ENCODE results near the gene MYOD1. TPM values are rescaled to one million over a fixed set of nuclear protein-coding genes. Genes with fewer than 3 reads are reported as not detected.

The MYOD1 gene
- not detected for polyA plus RNA-seq (2013, experiment 1 of 2)
- not detected for polyA plus RNA-seq (2013, experiment 2 of 2)

GRCh38 chr11:17719028-17719937 is at the start of gene MYOD1:
Gene MYOD1 (plus strand): TSS chr11:17719571. CDS start chr11:17719783, 212 bp downstream.
- DNase-seq (ENCODE audit: low spot score) = no peak
- Histone ChIP-seq H3K4ac (ENCODE audit: low read length) (no peak within 1 kb of the TSS), H2BK12ac (ENCODE audit: low read length) (no peak within 1 kb of the TSS), H2BK120ac (ENCODE audit: low read depth, low read length) (peak within 1 kb of the TSS; percentile 19), H3K79me1 (ENCODE audit: low read depth, low read length) (no peaks in the 10 kb centered on the region), H3K23ac (ENCODE audit: low read depth, low read length, poor library complexity) (peak within 1 kb of the TSS; percentile 29), H3K4me3 (ENCODE audit: low read length in 2 of 2) (peak within 1 kb of the TSS in 1 of 2 donors; percentile 68), H3K36me3 (replicated peaks in 1 of 2; ENCODE audit: control insufficient read depth in 2 of 2, insufficient read depth in 2 of 2, low read length in 2 of 2) (no peaks in the 10 kb centered on the region), H4K91ac (ENCODE audit: low read depth, low read length, poor library complexity) (no peak within 1 kb of the TSS), H2BK5ac (ENCODE audit: low read length) (no peak within 1 kb of the TSS), H4K8ac (ENCODE audit: low read depth, low read length) (no peak within 1 kb of the TSS), H3K9me3 (replicated peaks in 1 of 2; ENCODE audit: control insufficient read depth in 2 of 2, insufficient read depth in 1 of 2, low read depth in 1 of 2, low read length in 2 of 2) (peaks cover 0 to 1% of the 10 kb centered on the region in 2 donors), H3K4me2 (ENCODE audit: insufficient read depth, low read length, poor library complexity, severe bottlenecking) (peak within 1 kb of the TSS; percentile 55), H2BK15ac (ENCODE audit: low read length) (no peak within 1 kb of the TSS), H2AK5ac (ENCODE audit: low read depth, low read length) (no peak within 1 kb of the TSS), H3K4me1 (ENCODE audit: control insufficient read depth in 2 of 2, insufficient read depth in 1 of 2, low read depth in 1 of 2, low read length in 2 of 2) (peaks cover 0 to 9% of the 10 kb centered on the region in 2 donors), H3K27me3 (ENCODE audit: control insufficient read depth in 3 of 3, insufficient read depth in 3 of 3, low read depth in 1 of 3, low read length in 3 of 3) (peaks cover 28 to 99% (median 66%) of the 10 kb centered on the region in 3 experiments), H3K9ac (ENCODE audit: low read depth, low read length, poor library complexity) (peak within 1 kb of the TSS; percentile 26), H3K14ac (ENCODE audit: low read length) (peak within 1 kb of the TSS; percentile 65), H3K18ac (ENCODE audit: low read length) (peak within 1 kb of the TSS; percentile 44), H2AFZ (ENCODE audit: low read length) (peak within 1 kb of the TSS; percentile 83), H3K27ac (replicated peaks; ENCODE audit: low read length) (no peak within 1 kb of the TSS)
- no CpG with 5 or more reads among the region's 68 CpGs for WGBS, 2 donors (ENCODE audit: extremely low coverage in 2 of 2, insufficient read length in 2 of 2, insufficient replicate concordance in 1 of 2)

- no peaks in the 10 kb centered on the region for H3K36me3 ChIP-seq (replicated peaks in 1 of 2; ENCODE audit: control insufficient read depth in 2 of 2, insufficient read depth in 2 of 2, low read length in 2 of 2)
- no peak overlapping the region for H2AK5ac ChIP-seq (ENCODE audit: low read depth, low read length)
- no peak overlapping the region for H3K4me3 ChIP-seq (ENCODE audit: low read length in 2 of 2)
- H3K9ac ChIP-seq (ENCODE audit: low read depth, low read length, poor library complexity) = no peak overlapping the region
- no peak for DNase-seq (ENCODE audit: low spot score)
- peaks cover 2 to 3% of the 10 kb centered on the region in 2 donors for H3K9me3 ChIP-seq (replicated peaks in 1 of 2; ENCODE audit: control insufficient read depth in 2 of 2, insufficient read depth in 1 of 2, low read depth in 1 of 2, low read length in 2 of 2)
- H2BK5ac ChIP-seq (ENCODE audit: low read length) = no peak overlapping the region
- no peak overlapping the region for H2BK12ac ChIP-seq (ENCODE audit: low read length)
- no peak overlapping the region for H2BK120ac ChIP-seq (ENCODE audit: low read depth, low read length)
- H3K23ac ChIP-seq (ENCODE audit: low read depth, low read length, poor library complexity) = no peak overlapping the region
- H2BK15ac ChIP-seq (ENCODE audit: low read length) = no peak overlapping the region
- no CpG with 5 or more reads among the region's 7 CpGs for WGBS, 2 donors (ENCODE audit: extremely low coverage in 2 of 2, insufficient read length in 2 of 2, insufficient replicate concordance in 1 of 2)
- no peak overlapping the region for H2AFZ ChIP-seq (ENCODE audit: low read length)
- no peak overlapping the region for H3K4me2 ChIP-seq (ENCODE audit: insufficient read depth, low read length, poor library complexity, severe bottlenecking)
- H3K18ac ChIP-seq (ENCODE audit: low read length) = no peak overlapping the region
- H3K27ac ChIP-seq (replicated peaks; ENCODE audit: low read length) = no peak overlapping the region
- H4K91ac ChIP-seq (ENCODE audit: low read depth, low read length, poor library complexity) = no peak overlapping the region
- no peaks in the 10 kb centered on the region for H3K79me1 ChIP-seq (ENCODE audit: low read depth, low read length)
- no peak overlapping the region for H3K14ac ChIP-seq (ENCODE audit: low read length)
- peaks cover 0 to 21% (median 0%) of the 10 kb centered on the region in 3 experiments for H3K27me3 ChIP-seq (ENCODE audit: control insufficient read depth in 3 of 3, insufficient read depth in 3 of 3, low read depth in 1 of 3, low read length in 3 of 3)
- no peak overlapping the region for H4K8ac ChIP-seq (ENCODE audit: low read depth, low read length)
- no peak overlapping the region for H3K4ac ChIP-seq (ENCODE audit: low read length)
- no peaks in the 10 kb centered on the region for H3K4me1 ChIP-seq (ENCODE audit: control insufficient read depth in 2 of 2, insufficient read depth in 1 of 2, low read depth in 1 of 2, low read length in 2 of 2)
Measured at GRCh38 chr11:17672469-17672868, 46.9 kb upstream of the MYOD1 start.

DNA sequence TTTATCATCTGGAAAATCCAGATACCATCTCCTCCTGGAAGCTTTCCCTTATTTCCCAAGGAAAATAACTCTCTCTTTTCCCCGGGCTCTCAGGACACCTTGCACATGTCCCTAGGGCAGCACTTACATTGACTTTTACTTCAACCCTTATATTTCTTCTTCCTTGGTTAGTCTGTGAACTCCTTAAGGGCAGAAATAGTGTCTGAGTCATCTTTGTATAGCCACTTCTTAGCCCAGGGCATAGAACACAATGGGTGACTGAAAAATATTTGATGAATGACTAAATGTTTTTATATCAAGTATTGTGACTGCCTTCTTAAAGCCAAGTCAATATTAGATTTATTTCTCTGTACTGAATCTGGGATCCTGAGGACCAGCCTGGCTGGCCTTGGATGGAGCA is 45.4 kb upstream of the MYOD1 start:
- Histone ChIP-seq H3K9me3 (replicated peaks in 1 of 2; ENCODE audit: control insufficient read depth in 2 of 2, insufficient read depth in 1 of 2, low read depth in 1 of 2, low read length in 2 of 2) (peaks cover 2 to 5% of the 10 kb centered on the region in 2 donors), H3K4me3 (ENCODE audit: low read length in 2 of 2) (no peak overlapping the region), H2BK120ac (ENCODE audit: low read depth, low read length) (no peak overlapping the region), H3K27me3 (ENCODE audit: control insufficient read depth in 3 of 3, insufficient read depth in 3 of 3, low read depth in 1 of 3, low read length in 3 of 3) (peaks cover 0 to 26% (median 0%) of the 10 kb centered on the region in 3 experiments), H4K91ac (ENCODE audit: low read depth, low read length, poor library complexity) (no peak overlapping the region), H3K27ac (replicated peaks; ENCODE audit: low read length) (no peak overlapping the region), H2BK12ac (ENCODE audit: low read length) (no peak overlapping the region), H3K4me1 (ENCODE audit: control insufficient read depth in 2 of 2, insufficient read depth in 1 of 2, low read depth in 1 of 2, low read length in 2 of 2) (no peaks in the 10 kb centered on the region), H3K4me2 (ENCODE audit: insufficient read depth, low read length, poor library complexity, severe bottlenecking) (no peak overlapping the region), H2AK5ac (ENCODE audit: low read depth, low read length) (no peak overlapping the region), H3K18ac (ENCODE audit: low read length) (no peak overlapping the region), H3K79me1 (ENCODE audit: low read depth, low read length) (no peaks in the 10 kb centered on the region), H3K36me3 (replicated peaks in 1 of 2; ENCODE audit: control insufficient read depth in 2 of 2, insufficient read depth in 2 of 2, low read length in 2 of 2) (no peaks in the 10 kb centered on the region), H3K23ac (ENCODE audit: low read depth, low read length, poor library complexity) (no peak overlapping the region), H2AFZ (ENCODE audit: low read length) (no peak overlapping the region), H4K8ac (ENCODE audit: low read depth, low read length) (no peak overlapping the region), H3K14ac (ENCODE audit: low read length) (no peak overlapping the region), H2BK5ac (ENCODE audit: low read length) (no peak overlapping the region), H3K9ac (ENCODE audit: low read depth, low read length, poor library complexity) (no peak overlapping the region), H2BK15ac (ENCODE audit: low read length) (no peak overlapping the region), H3K4ac (ENCODE audit: low read length) (no peak overlapping the region)
- DNase-seq (ENCODE audit: low spot score) = no peak
- no CpG with 5 or more reads among the region's 1 CpG for WGBS, 2 donors (ENCODE audit: extremely low coverage in 2 of 2, insufficient read length in 2 of 2, insufficient replicate concordance in 1 of 2)

GRCh38 chr11:17682848-17683247 is 36.5 kb upstream of the MYOD1 start:
- H3K4me3 ChIP-seq (ENCODE audit: low read length in 2 of 2) = no peak overlapping the region

More at GRCh38 chr11:17682848-17683247, 36.5 kb upstream of the MYOD1 start:
- Histone ChIP-seq H3K27me3 (ENCODE audit: control insufficient read depth in 3 of 3, insufficient read depth in 3 of 3, low read depth in 1 of 3, low read length in 3 of 3) (peaks cover 0 to 66% (median 3%) of the 10 kb centered on the region in 3 experiments), H3K23ac (ENCODE audit: low read depth, low read length, poor library complexity) (no peak overlapping the region), H3K4ac (ENCODE audit: low read length) (no peak overlapping the region), H3K9me3 (replicated peaks in 1 of 2; ENCODE audit: control insufficient read depth in 2 of 2, insufficient read depth in 1 of 2, low read depth in 1 of 2, low read length in 2 of 2) (peaks cover 0 to 2% of the 10 kb centered on the region in 2 donors), H3K36me3 (replicated peaks in 1 of 2; ENCODE audit: control insufficient read depth in 2 of 2, insufficient read depth in 2 of 2, low read length in 2 of 2) (no peaks in the 10 kb centered on the region), H3K4me1 (ENCODE audit: control insufficient read depth in 2 of 2, insufficient read depth in 1 of 2, low read depth in 1 of 2, low read length in 2 of 2) (peaks cover 0 to 5% of the 10 kb centered on the region in 2 donors), H3K27ac (replicated peaks; ENCODE audit: low read length) (no peak overlapping the region), H4K8ac (ENCODE audit: low read depth, low read length) (no peak overlapping the region), H3K4me2 (ENCODE audit: insufficient read depth, low read length, poor library complexity, severe bottlenecking) (no peak overlapping the region), H3K14ac (ENCODE audit: low read length) (no peak overlapping the region), H2AK5ac (ENCODE audit: low read depth, low read length) (no peak overlapping the region), H2AFZ (ENCODE audit: low read length) (no peak overlapping the region), H2BK5ac (ENCODE audit: low read length) (no peak overlapping the region), H3K79me1 (ENCODE audit: low read depth, low read length) (no peaks in the 10 kb centered on the region), H2BK120ac (ENCODE audit: low read depth, low read length) (no peak overlapping the region), H3K9ac (ENCODE audit: low read depth, low read length, poor library complexity) (no peak overlapping the region), H3K18ac (ENCODE audit: low read length) (no peak overlapping the region), H2BK15ac (ENCODE audit: low read length) (no peak overlapping the region), H4K91ac (ENCODE audit: low read depth, low read length, poor library complexity) (no peak overlapping the region), H2BK12ac (ENCODE audit: low read length) (no peak overlapping the region)
- DNase-seq (ENCODE audit: low spot score) = no peak

Measured in neuronal stem cell (in vitro differentiated cells).